Sciatic nerve (tissue), 2 donors: ENCODE measurements around the gene EDEM3. TPM values are rescaled to one million over a fixed set of nuclear protein-coding genes. Genes with fewer than 3 reads are reported as not detected.
A peak's percentile ranks its signal among the peaks of the same experiment; 100 is the strongest.

Experiments used
- ATAC-seq: fragments of 200-7000 bp; cut with Tn5 transposase; one replicate; pipeline ENCODE4 v1.9.1; 2020; ENCODE audit warnings: mild to moderate bottlenecking, moderate library complexity
- DNase-seq: peaks from one replicate; pipeline ENCODE4 v3.0.0-alpha.2; 2020; ENCODE audit warnings: low spot score
- intact Hi-C: fragments of 100-400 bp; cut with DNase I; formaldehyde crosslinking; loops from one replicate; pipeline ENCODE4 v1.14.2; 2022
- total RNA-seq: library from RNA; stranded (reverse); fragmentation: NEBNext Ultra II Directional; extraction: Animal tissue kit (Norgen Biotek cat#: 25700); gene quantifications from one replicate; pipeline ENCODE4 v1.2.1, GENCODE V29; 2021
- donor health status: DM: no; HTN: no; CAD: no.
- donor health status: DM: no; HTN: no; CAD: no.

Gene EDEM3
- total RNA-seq, 1 donor from 2014 or later: 46.0 TPM

- intact Hi-C loops: no loop called here
- DNase-seq (no peak), ATAC-seq (no peak)
These were observed 8.6 kb downstream of the EDEM3 start for GRCh38 chr1:184745929-184746638.

GRCh38 chr1:184745110-184745509 is 9.5 kb downstream of the EDEM3 start:
- intact Hi-C loops: no loop called here
- ATAC-seq (no peak), DNase-seq (no peak)

DNA sequence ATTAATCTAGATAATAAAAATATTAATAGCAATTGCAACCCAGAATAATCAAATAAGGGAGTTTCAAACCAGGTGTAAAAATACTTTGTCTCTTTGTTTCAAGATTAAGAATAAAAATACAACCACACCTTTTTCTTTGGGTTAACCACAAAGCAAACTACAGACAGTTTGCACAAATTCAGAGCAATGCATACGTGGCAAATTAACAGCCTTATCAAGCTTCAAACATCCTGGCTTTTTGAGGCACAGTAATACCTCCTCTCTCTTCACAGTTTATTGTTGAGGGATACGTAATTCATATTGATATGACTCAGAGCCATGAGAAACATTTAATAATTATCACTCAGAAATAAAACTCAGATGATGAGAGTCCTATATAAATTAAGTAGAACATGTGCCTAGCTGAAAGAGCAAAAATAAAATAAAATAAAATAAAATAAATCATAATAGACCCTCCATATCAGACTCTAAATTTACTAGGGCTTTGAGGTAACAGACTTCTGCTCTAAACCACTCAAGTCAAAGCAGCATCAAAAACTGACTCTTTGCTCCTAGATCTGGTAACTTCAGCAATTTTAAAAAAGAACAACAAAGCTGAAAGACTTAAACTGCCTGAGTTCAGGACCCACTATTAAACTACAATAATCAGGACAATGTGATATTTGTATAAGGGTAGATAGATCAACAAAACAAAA is 11.4 kb downstream of the EDEM3 start:
- intact Hi-C loops: no loop called here

DNA sequence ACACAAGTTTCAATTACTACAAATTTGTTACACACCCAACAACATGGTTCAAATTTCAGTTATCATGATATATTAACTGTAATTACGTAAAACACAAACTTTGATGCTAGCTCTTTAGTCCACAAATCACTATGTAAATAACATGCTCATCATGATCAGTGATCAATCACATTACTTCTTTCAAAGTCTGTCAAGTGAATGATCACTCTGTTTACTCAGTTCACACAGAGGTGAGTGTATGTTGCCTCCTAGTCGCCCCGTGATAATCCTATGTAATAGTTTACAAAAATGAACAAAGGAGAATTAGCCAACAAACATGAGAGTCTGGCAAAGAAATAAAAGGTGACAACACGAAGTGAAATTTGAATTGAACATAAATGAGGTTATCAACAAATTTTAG is 14.3 kb downstream of the EDEM3 start:
- intact Hi-C loops: no loop called here
- no peak for DNase-seq
- ATAC-seq: no peak

More for the DNA sequence above, 11.4 kb downstream of the EDEM3 start:
- ATAC-seq: no peak
- DNase-seq: no peak

DNA sequence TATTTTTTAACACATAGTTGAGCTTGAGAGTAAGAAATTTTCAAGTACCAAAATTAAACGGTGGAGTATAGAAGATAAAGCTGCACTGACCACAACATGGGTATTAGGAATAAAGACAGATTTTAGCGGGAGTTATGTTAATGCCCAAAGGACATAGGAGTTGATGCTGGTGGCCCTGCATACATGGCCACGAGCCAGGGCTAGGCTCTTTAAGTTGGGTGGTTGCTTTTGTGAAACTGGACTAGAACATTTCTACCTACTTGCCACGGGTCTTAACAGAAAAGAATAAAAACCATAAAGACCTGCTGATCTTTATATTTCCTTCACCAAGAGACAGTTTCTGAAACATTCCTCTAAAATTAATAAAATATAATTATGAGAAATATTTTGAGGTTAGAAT is 14.9 kb downstream of the EDEM3 start:
- ATAC-seq: no peak
- DNase-seq: no peak
- intact Hi-C loops: no loop called here

- intact Hi-C loops: no loop called here
- DNase-seq (no peak), ATAC-seq (no peak)
These were observed 15.6 kb downstream of the EDEM3 start for GRCh38 chr1:184739070-184739469.

DNA sequence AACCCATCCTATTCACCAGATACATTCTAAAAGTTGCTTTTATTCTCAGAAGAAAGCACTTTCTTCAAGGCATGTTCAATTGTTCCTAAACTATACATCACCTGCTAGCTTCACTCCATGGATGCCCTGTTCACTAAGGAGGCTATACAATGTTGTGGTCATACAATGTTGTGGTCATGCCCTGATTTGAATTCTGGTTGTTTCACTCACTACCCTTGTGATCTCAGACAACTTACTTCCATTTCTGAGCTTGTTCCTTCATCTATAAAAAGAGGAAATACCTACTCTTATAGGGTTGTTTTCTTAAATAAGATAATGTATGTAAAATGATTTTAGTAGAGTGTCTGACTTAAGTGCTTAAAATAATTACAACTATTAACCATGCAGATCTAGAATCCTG is 19.7 kb downstream of the EDEM3 start:
- DNase-seq (no peak), ATAC-seq (no peak)
- intact Hi-C loops: no loop called here

DNA sequence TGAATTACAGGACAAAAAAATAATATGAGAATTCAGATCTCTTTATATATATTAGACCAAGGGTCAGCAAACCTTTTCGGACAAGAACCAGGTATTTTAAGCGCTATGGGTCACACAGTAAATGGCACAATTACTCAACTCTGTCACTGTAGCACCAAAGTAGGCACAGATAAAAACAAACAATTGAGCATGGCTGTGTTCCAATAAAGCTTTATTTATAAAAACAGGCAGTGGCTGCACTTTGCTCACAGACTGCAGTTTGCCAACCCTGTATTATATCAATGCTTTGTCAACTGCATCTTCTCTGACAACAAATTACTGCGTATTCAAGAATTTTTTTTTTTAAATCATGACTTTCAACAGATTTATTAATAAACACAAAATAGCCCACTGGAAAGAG is 29.8 kb downstream of the EDEM3 start:
- intact Hi-C loops: loop anchor here (5.0 kb wide), 1 partner anchor 1863 kb away; no protein-coding TSS in a partner anchor
- ATAC-seq: no peak
- no peak for DNase-seq

DNA sequence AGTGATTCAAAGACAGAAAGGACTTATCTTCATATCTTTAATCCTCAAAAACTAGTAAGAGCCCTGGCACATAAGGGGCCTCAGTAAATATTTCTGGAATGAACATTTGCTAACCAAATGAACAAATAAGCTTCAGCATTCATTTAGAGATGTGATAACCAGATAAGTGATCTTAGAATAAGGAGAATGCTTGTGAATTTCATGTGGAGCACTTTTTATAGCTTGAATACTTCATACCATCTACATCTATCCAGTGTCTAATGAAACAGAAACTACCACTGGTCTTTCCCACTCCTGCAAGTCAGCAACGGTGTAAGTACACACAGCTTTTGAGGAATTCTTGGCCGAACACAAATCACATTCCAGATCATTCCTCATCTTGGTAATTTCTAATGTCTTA is 38.5 kb downstream of the EDEM3 start:
- intact Hi-C loops: no loop called here
- DNase-seq: no peak
- no peak for ATAC-seq

GRCh38 chr1:184709418-184709817 is 45.2 kb downstream of the EDEM3 start:
- ATAC-seq (no peak), DNase-seq (no peak)
- intact Hi-C loops: no loop called here

DNA sequence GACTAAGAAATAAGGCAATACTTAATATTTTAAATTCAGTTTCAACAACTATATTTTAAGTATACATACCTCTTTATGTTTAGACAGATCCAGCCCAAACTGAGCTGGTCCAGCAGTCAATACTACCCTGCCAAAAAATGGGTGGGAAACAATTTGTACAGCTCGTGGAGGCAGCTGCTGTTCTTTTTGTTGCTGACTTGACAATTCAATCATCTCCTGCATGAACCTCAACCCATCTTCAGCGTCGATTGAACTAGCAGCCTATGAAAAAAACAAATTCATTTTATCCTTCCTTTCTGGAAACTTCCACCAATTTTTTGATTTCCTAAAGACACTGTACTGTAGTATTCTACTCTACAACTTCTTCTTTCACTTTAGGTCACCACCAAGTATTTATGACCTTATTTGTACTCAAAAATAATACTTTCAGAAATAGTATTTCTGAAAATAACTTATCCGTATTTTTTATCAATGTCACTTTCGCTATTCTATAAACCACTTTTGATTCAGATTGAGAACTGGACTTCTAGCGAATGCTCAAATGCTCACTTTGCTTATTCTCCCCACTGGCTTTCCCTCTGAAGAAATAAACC is 46.5 kb downstream of the EDEM3 start:
- no peak for ATAC-seq
- intact Hi-C loops: no loop called here
- no peak for DNase-seq

- intact Hi-C loops: no loop called here
- DNase-seq (no peak), ATAC-seq (no peak)
These were observed 49.4 kb downstream of the EDEM3 start for GRCh38 chr1:184705271-184705670.

DNA sequence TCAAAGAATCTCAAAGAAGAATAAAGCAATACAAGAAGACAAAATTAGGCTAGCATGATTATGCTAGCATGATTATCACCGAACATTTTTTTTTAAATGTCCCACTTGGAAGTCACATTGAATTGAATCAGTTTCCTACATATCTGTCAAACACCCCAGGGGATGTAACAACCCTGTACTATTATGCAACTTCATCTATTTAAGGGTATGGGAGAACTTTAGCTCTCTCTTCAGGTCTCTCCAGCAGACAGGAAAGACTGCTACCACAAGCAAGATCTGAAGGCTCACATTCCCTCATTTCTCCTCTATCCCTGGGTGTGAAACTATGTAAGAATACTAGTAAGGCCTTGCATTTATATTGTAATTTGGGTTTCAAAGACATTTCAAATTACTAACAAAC is 52.8 kb downstream of the EDEM3 start:
- ATAC-seq: no peak
- intact Hi-C loops: no loop called here

GRCh38 chr1:184698969-184699368 is 55.7 kb downstream of the EDEM3 start:
- intact Hi-C loops: no loop called here
- DNase-seq: no peak

More for the DNA sequence above, 52.8 kb downstream of the EDEM3 start:
- no peak for DNase-seq

DNA sequence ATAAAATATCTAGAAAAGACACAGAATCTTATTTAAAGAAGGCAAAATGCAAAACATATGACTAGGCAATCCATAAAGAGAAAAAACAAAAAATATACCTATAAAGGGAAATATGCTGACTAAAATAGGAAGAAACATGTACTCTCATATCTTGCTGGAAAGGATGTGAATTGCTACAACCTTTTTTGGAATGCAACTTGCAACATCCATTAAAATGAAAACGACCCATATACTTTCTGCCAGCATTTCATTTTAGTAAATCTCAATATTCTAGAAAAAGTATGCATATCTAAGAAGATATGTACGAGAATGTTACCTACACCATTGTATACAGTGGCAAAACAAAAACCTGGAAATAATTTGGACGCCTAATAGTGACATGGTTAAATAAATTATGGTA is 56.6 kb downstream of the EDEM3 start:
- no peak for ATAC-seq
- intact Hi-C loops: no loop called here
- no peak for DNase-seq

More at GRCh38 chr1:184698969-184699368, 55.7 kb downstream of the EDEM3 start:
- no peak for ATAC-seq

- intact Hi-C loops: no loop called here
- DNase-seq (no peak), ATAC-seq (no peak)
These were observed 58.3 kb downstream of the EDEM3 start for GRCh38 chr1:184696403-184696802.

DNA sequence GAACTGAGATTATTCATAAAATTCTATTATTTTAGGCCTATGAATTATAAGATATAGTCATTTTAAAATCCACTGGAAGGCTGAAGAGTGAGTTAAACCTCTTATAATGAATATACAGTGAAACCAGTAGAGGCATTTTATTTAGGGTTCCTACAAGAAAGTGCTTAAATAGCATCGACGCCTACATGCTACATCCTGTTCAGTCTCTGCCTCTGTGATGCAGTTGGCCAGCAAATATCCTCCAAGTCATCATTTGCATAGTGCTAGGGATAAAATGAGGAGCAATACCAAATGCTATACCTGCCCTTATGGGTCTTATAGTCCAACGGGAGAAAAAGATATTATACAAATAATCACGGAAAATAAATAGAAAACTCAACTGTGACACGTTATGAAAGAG is 59.6 kb downstream of the EDEM3 start:
- intact Hi-C loops: no loop called here
- ATAC-seq: no peak
- DNase-seq: no peak

GRCh38 chr1:184693011-184693410 is 61.6 kb downstream of the EDEM3 start:
- intact Hi-C loops: no loop called here
- DNase-seq (no peak), ATAC-seq (no peak)

DNA sequence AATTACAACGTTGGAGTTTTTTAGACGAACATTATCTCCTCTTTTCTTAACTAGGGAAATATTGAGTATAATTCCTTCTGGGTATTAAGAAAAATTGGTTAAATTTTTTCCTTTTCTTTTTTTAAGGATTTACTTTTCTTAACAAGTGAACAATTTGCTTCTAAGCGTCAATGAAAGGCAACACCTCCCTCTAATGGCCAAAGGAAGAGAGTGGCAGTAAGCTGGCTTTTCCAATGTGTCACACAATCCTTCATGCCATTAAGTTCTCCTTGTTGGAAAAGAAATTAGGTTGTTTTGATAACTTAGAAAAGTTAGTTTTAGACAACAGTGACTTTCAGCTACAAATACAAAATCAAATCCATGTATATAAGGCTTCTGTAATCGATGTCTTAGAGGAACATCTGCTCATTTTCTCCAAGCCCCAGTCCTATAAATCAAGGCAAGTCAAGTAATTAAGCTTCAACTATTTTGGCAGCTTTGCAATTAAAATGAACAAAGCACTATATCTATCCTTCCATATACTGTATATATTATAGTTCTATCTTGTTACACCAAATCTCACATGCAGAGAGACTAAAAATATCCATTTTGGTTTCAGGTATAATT is 62.8 kb downstream of the EDEM3 start:
- DNase-seq (no peak), ATAC-seq (peak; percentile 71)
- intact Hi-C loops: no loop called here

- ATAC-seq (no peak), DNase-seq (no peak)
- intact Hi-C loops: loop anchor here (5.0 kb wide), 1 partner anchor 1469 kb away; no protein-coding TSS in a partner anchor
These were observed 68.1 kb downstream of the EDEM3 start for GRCh38 chr1:184686540-184686939.
